Chondrocyte (in vitro differentiated cells): ENCODE results near the gene WIPI1. TPM values are rescaled to one million over a fixed set of nuclear protein-coding genes. Genes with fewer than 3 reads are reported as not detected.

Experiments used
- DNase-seq: peaks from one replicate; pipeline ENCODE4 v3.0.0; 2021; ENCODE audit warnings: mixed read lengths, low spot score
- H3K27ac Mint-ChIP-seq: one replicate; pipeline ENCODE4 v1.8.0; 2021; ENCODE audit warnings: mild to moderate bottlenecking, moderate library complexity, mixed read lengths; ENCODE audit not compliant: unreplicated experiment
- H3K27me3 Mint-ChIP-seq: 2 replicates; pipeline ENCODE4 v1.8.0; 2021; ENCODE audit warnings: low read depth, mixed read lengths
- H3K36me3 Mint-ChIP-seq: 2 replicates; pipeline ENCODE4 v1.8.0; 2021; ENCODE audit warnings: low read depth, mixed read lengths
- H3K4me1 Mint-ChIP-seq: 2 replicates; pipeline ENCODE4 v1.8.0; 2021; ENCODE audit warnings: low read depth, mild to moderate bottlenecking, mixed read lengths
- H3K4me3 Mint-ChIP-seq: one replicate; pipeline ENCODE4 v1.8.0; 2021; ENCODE audit warnings: mild to moderate bottlenecking, moderate library complexity, mixed read lengths; ENCODE audit not compliant: unreplicated experiment
- H3K9me3 Mint-ChIP-seq: 2 replicates; pipeline ENCODE4 v1.8.0; 2021; ENCODE audit warnings: low read depth, mixed read lengths
- total RNA-seq: library from RNA; stranded (reverse); gene quantifications from 3 replicates; pipeline ENCODE4 v1.2.1, GENCODE V29; 2021
- TF ChIP-seq, protein P1 (sequence below): fragments of 200-600 bp; sonication (generic); IDR thresholded peaks from 2 replicates; pipeline ENCODE4 v1.5.0; 2021; ENCODE audit warnings: antibody characterized with exemption, mild to moderate bottlenecking, moderate library complexity

The WIPI1 gene
- total RNA-seq, 1 donor from 2014 or later = 119 TPM

- H3K27me3 Mint-ChIP-seq = no peaks in the 10 kb centered on the region
- no peak overlapping the region for H3K4me3 Mint-ChIP-seq
- peaks cover 40% of the 10 kb centered on the region for H3K36me3 Mint-ChIP-seq
- no peak for DNase-seq
- peaks cover 25% of the 10 kb centered on the region for H3K4me1 Mint-ChIP-seq
- TF ChIP-seq, protein P1, sequence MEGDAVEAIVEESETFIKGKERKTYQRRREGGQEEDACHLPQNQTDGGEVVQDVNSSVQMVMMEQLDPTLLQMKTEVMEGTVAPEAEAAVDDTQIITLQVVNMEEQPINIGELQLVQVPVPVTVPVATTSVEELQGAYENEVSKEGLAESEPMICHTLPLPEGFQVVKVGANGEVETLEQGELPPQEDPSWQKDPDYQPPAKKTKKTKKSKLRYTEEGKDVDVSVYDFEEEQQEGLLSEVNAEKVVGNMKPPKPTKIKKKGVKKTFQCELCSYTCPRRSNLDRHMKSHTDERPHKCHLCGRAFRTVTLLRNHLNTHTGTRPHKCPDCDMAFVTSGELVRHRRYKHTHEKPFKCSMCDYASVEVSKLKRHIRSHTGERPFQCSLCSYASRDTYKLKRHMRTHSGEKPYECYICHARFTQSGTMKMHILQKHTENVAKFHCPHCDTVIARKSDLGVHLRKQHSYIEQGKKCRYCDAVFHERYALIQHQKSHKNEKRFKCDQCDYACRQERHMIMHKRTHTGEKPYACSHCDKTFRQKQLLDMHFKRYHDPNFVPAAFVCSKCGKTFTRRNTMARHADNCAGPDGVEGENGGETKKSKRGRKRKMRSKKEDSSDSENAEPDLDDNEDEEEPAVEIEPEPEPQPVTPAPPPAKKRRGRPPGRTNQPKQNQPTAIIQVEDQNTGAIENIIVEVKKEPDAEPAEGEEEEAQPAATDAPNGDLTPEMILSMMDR = peak; percentile 93
- H3K9me3 Mint-ChIP-seq = no peaks in the 10 kb centered on the region
- H3K27ac Mint-ChIP-seq = peak overlapping the region; percentile 83
Measured at GRCh38 chr17:68435876-68436842, 21.1 kb downstream of the WIPI1 start.

GRCh38 chr17:68435361-68435760, 21.9 kb downstream of the WIPI1 start:
- Mint-ChIP-seq H3K27ac (no peak overlapping the region), H3K9me3 (no peaks in the 10 kb centered on the region), H3K27me3 (no peaks in the 10 kb centered on the region), H3K4me3 (no peak overlapping the region), H3K36me3 (peaks cover 45% of the 10 kb centered on the region), H3K4me1 (peaks cover 18% of the 10 kb centered on the region)
- TF ChIP-seq, protein P1 = no peak
- DNase-seq = no peak

DNA sequence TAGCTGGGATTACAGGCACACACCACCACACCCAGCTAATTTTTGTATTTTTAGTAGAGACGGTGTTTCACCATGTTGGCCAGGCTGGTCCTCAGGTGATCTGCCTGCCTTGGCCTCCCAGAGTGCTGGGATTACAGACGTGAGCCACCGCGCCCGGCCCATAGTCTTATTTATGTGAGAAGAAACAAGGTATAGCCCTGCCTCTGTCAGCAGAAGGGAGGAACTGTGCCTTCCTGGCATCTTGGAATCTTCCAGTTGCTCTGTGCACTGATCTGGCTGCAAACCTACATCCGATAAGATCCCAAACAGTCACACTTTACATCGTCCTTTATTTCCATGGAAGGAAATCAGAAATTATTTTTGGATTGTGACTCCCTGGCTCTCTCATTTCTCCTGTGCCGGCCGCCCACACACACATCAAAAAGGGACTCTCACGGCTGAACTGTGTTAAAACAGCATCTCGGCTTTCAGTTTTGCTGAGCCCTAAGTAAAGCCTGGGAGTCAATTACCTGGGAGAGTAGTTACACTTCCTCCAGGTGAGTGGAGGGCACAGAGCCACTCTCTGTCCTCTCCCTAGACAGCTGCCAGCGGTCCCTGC, 23.3 kb downstream of the WIPI1 start:
- H3K4me3 Mint-ChIP-seq = no peak overlapping the region
- peaks cover 53% of the 10 kb centered on the region for H3K36me3 Mint-ChIP-seq
- no peak overlapping the region for H3K27ac Mint-ChIP-seq
- H3K27me3 Mint-ChIP-seq = no peaks in the 10 kb centered on the region
- H3K4me1 Mint-ChIP-seq = peaks cover 11% of the 10 kb centered on the region
- H3K9me3 Mint-ChIP-seq = no peaks in the 10 kb centered on the region
- TF ChIP-seq, protein P1 = no peak
- no peak for DNase-seq

DNA sequence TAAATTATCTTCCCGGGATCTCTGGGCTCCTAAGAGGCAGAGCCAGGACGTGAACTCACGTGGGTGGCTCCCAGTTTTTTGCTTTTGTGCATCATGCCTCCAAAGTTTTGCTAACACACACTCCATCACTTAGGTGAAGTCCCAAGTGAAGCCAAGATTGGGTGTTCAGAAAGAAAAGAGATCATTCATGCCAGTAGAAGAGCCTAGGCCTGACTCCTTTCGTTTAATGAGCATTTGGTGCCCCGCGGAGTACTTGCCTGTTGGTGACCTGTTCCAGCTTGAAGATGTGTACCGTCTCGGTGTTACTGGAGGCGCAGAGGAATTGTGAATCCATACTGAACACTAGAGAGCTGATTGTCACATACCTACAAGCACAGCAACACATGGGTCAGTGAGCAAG, 24.1 kb downstream of the WIPI1 start:
- TF ChIP-seq, protein P1 = no peak
- no peaks in the 10 kb centered on the region for H3K9me3 Mint-ChIP-seq
- H3K4me1 Mint-ChIP-seq = peaks cover 11% of the 10 kb centered on the region
- H3K36me3 Mint-ChIP-seq = peaks cover 55% of the 10 kb centered on the region
- DNase-seq = no peak
- H3K27me3 Mint-ChIP-seq = no peaks in the 10 kb centered on the region
- no peak overlapping the region for H3K4me3 Mint-ChIP-seq
- H3K27ac Mint-ChIP-seq = no peak overlapping the region

GRCh38 chr17:68432086-68432864, 25.0 kb downstream of the WIPI1 start:
- no peak for DNase-seq
- Mint-ChIP-seq H3K4me1 (peaks cover 7% of the 10 kb centered on the region), H3K27ac (no peak overlapping the region), H3K9me3 (no peaks in the 10 kb centered on the region), H3K27me3 (no peaks in the 10 kb centered on the region), H3K36me3 (peaks cover 60% of the 10 kb centered on the region), H3K4me3 (no peak overlapping the region)
- TF ChIP-seq, protein P1 = no peak
